ENCODE results near the gene SMAD2. TPM values are rescaled to one million over a fixed set of nuclear protein-coding genes. Genes with fewer than 3 reads are reported as not detected.
"Not testable (repeated sequence)": the region's sequence is repeated elsewhere in the genome, so short reads cannot be mapped to it uniquely, and the experiment has no call there.

The SMAD2 gene
- total RNA-seq, 1 experiment from 2014 or later: 121 TPM

DNA sequence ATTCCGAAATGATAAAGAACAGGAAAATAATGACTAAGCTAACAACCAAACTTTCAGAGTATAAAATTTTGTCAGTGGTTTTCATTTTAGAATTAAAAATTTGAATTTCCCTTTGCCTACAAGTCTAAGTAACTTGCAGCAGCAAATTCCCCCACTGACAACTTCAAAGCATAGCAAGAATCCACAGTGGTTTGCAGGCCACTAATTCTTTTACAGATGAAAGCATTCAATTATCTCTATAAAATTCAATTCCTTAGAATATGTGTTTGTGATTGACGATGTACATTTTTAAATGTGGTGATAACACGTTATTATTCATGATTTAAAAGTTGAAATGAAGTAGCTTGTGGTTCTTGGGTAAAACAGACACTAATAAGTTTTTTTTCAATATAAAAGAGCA, 100.6 kb downstream of the SMAD2 start:
- no peaks in the 10 kb centered on the region for H3K9me3 ChIP-seq (ENCODE audit: control insufficient read depth, low read depth, low read length)
- WGBS (ENCODE audit: extremely low coverage, insufficient read length, low lambda C conversion rate): no CpG with 5 or more reads among the region's 3 CpGs

DNA sequence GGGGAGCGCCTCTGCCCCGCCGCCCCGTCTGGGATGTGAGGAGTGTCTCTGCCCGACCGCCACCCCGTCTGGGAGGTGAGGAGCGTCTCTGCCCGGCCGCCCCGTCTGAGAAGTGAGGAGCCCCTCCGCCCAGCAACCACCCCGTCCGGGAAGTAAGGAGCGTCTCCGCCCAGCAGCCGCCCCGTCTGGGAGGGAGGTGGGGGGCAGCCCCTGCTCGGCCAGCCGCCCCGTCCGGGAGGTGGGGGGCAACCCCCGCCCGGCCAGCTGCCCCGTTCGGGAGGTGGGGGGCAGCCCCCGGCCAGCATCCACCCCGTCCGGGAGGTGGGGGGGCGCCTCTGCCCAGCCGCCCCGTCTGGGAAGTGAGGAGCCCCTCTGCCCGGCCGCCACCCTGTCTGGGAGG, 102.4 kb downstream of the SMAD2 start:
- H3K4me3 Mint-ChIP-seq; H3K27ac Mint-ChIP-seq; H2BK5ac ChIP-seq (ENCODE audit: insufficient read length, low read length); H3K27me3 ChIP-seq (ENCODE audit: insufficient read depth, low read length); H2BK12ac ChIP-seq (ENCODE audit: insufficient read length, low read depth, low read length); H3K4me2 ChIP-seq (ENCODE audit: insufficient read depth, insufficient read length, low read length); H3K4ac ChIP-seq (ENCODE audit: low read depth, low read length); H4K8ac ChIP-seq (replicated peaks; ENCODE audit: insufficient read length, low read depth, low read length); H4K5ac ChIP-seq (ENCODE audit: insufficient read length, low read depth, low read length); H3K4me1 ChIP-seq (ENCODE audit: insufficient read depth, low read length); H3K4me1 Mint-ChIP-seq; H3K79me2 ChIP-seq (ENCODE audit: insufficient read depth, low read length); H3K27me3 Mint-ChIP-seq (ENCODE audit: low read depth); H2BK120ac ChIP-seq (ENCODE audit: low read depth, low read length, poor library complexity, severe bottlenecking); H3K9me3 ChIP-seq (ENCODE audit: control insufficient read depth, low read depth, low read length); H4K20me1 ChIP-seq (ENCODE audit: control insufficient read depth, insufficient read depth, insufficient read length); H3K79me1 ChIP-seq (ENCODE audit: insufficient read depth, low read depth, low read length, poor library complexity, severe bottlenecking); DNase-seq; H3T11ph ChIP-seq (ENCODE audit: low read length); H2AFZ ChIP-seq (ENCODE audit: low read length); H4K91ac ChIP-seq (ENCODE audit: insufficient read length, low read depth, low read length); H3K23ac ChIP-seq (ENCODE audit: insufficient read length, low read depth, low read length); H3K18ac ChIP-seq (ENCODE audit: insufficient read length, low read depth, low read length); H2AK5ac ChIP-seq (ENCODE audit: insufficient read length, low read length); H3K56ac ChIP-seq (ENCODE audit: insufficient read length, low read depth, low read length); H3K14ac ChIP-seq (ENCODE audit: insufficient read depth, low read length); H2BK15ac ChIP-seq (ENCODE audit: low read depth, low read length); H3K23me2 ChIP-seq (ENCODE audit: insufficient read length, low read depth, low read length, poor library complexity, severe bottlenecking); H3K9ac ChIP-seq (ENCODE audit: extremely low read depth, insufficient read length, low read length); H3K27ac ChIP-seq (ENCODE audit: insufficient read length, low read depth, low read length); H2BK20ac ChIP-seq (ENCODE audit: low read depth, low read length, poor library complexity, severe bottlenecking): not testable (repeated sequence)
- WGBS (ENCODE audit: extremely low coverage, insufficient read length, low lambda C conversion rate): no CpG with 5 or more reads among the region's 34 CpGs
- Mint-ChIP-seq H3K36me3 (ENCODE audit: insufficient read depth in 1 of 3, low read depth in 3 of 3) (peaks cover 57 to 67% (median 63%) of the 10 kb centered on the region in 3 experiments), H3K9me3 (peaks cover 12 to 26% of the 10 kb centered on the region in 2 experiments)

More for the DNA sequence above, 100.6 kb downstream of the SMAD2 start:
- peaks cover 12 to 26% of the 10 kb centered on the region in 2 experiments for H3K9me3 Mint-ChIP-seq
- H2AFZ ChIP-seq (ENCODE audit: low read length): no peak overlapping the region
- H2BK12ac ChIP-seq (ENCODE audit: insufficient read length, low read depth, low read length): no peak overlapping the region
- no peak overlapping the region for H3T11ph ChIP-seq (ENCODE audit: low read length)
- H3K27ac ChIP-seq (ENCODE audit: insufficient read length, low read depth, low read length): no peak overlapping the region
- H3K79me1 ChIP-seq (ENCODE audit: insufficient read depth, low read depth, low read length, poor library complexity, severe bottlenecking): no peaks in the 10 kb centered on the region
- H2BK20ac ChIP-seq (ENCODE audit: low read depth, low read length, poor library complexity, severe bottlenecking): no peak overlapping the region
- H3K4me3 Mint-ChIP-seq: no peak overlapping the region
- no peak overlapping the region for H3K9ac ChIP-seq (ENCODE audit: extremely low read depth, insufficient read length, low read length)
- no peak overlapping the region for H3K27ac Mint-ChIP-seq
- H4K91ac ChIP-seq (ENCODE audit: insufficient read length, low read depth, low read length): no peak overlapping the region
- H3K23ac ChIP-seq (ENCODE audit: insufficient read length, low read depth, low read length): no peak overlapping the region
- no peak overlapping the region for H2BK15ac ChIP-seq (ENCODE audit: low read depth, low read length)
- H3K4me1 ChIP-seq (ENCODE audit: insufficient read depth, low read length): no peaks in the 10 kb centered on the region
- H3K4me2 ChIP-seq (ENCODE audit: insufficient read depth, insufficient read length, low read length): no peak overlapping the region
- no peaks in the 10 kb centered on the region for H3K27me3 ChIP-seq (ENCODE audit: insufficient read depth, low read length)
- H4K5ac ChIP-seq (ENCODE audit: insufficient read length, low read depth, low read length): no peak overlapping the region
- peaks cover 2% of the 10 kb centered on the region; the same call in 1 of the 2 replicates for H3K27me3 Mint-ChIP-seq (ENCODE audit: low read depth)
- H3K14ac ChIP-seq (ENCODE audit: insufficient read depth, low read length): no peak overlapping the region
- TF ChIP-seq, protein P1, sequence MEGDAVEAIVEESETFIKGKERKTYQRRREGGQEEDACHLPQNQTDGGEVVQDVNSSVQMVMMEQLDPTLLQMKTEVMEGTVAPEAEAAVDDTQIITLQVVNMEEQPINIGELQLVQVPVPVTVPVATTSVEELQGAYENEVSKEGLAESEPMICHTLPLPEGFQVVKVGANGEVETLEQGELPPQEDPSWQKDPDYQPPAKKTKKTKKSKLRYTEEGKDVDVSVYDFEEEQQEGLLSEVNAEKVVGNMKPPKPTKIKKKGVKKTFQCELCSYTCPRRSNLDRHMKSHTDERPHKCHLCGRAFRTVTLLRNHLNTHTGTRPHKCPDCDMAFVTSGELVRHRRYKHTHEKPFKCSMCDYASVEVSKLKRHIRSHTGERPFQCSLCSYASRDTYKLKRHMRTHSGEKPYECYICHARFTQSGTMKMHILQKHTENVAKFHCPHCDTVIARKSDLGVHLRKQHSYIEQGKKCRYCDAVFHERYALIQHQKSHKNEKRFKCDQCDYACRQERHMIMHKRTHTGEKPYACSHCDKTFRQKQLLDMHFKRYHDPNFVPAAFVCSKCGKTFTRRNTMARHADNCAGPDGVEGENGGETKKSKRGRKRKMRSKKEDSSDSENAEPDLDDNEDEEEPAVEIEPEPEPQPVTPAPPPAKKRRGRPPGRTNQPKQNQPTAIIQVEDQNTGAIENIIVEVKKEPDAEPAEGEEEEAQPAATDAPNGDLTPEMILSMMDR (conservative IDR thresholded peaks at IDR 0.05): no peak
- H3K18ac ChIP-seq (ENCODE audit: insufficient read length, low read depth, low read length): no peak overlapping the region
- no peaks in the 10 kb centered on the region for H4K20me1 ChIP-seq (ENCODE audit: control insufficient read depth, insufficient read depth, insufficient read length)
- no peak overlapping the region for H2AK5ac ChIP-seq (ENCODE audit: insufficient read length, low read length)
- H3K4ac ChIP-seq (ENCODE audit: low read depth, low read length): no peak overlapping the region
- H2BK120ac ChIP-seq (ENCODE audit: low read depth, low read length, poor library complexity, severe bottlenecking): no peak overlapping the region
- no peak for DNase-seq
- peaks cover 3 to 4% of the 10 kb centered on the region in 2 experiments; a peak in 3 of 4 replicates for H3K4me1 Mint-ChIP-seq
- no peak overlapping the region for H3K56ac ChIP-seq (ENCODE audit: insufficient read length, low read depth, low read length)
- no peak overlapping the region for H4K8ac ChIP-seq (replicated peaks; ENCODE audit: insufficient read length, low read depth, low read length)
- no peaks in the 10 kb centered on the region for H3K79me2 ChIP-seq (ENCODE audit: insufficient read depth, low read length)
- H2BK5ac ChIP-seq (ENCODE audit: insufficient read length, low read length): no peak overlapping the region
- no peaks in the 10 kb centered on the region for H3K23me2 ChIP-seq (ENCODE audit: insufficient read length, low read depth, low read length, poor library complexity, severe bottlenecking)
- H3K36me3 Mint-ChIP-seq (ENCODE audit: insufficient read depth in 1 of 3, low read depth in 3 of 3): peaks cover 57 to 67% (median 67%) of the 10 kb centered on the region in 3 experiments

Data from H9 (cell line).